ENCODE data around the gene MAP6. TPM values are rescaled to one million over a fixed set of nuclear protein-coding genes. Genes with fewer than 3 reads are reported as not detected.
"Not testable (repeated sequence)": the region's sequence is repeated elsewhere in the genome, so short reads cannot be mapped to it uniquely, and the experiment has no call there.

Gene MAP6
- total RNA-seq, 1 experiment from 2014 or later = 3.0 TPM

GRCh38 chr11:75591371-75591770 lies 77.5 kb downstream of the MAP6 start:
- H3K36me3 ChIP-seq (ENCODE audit: insufficient read depth, low read length) = no peaks in the 10 kb centered on the region
- H3K9ac ChIP-seq (ENCODE audit: low read length) = no peak overlapping the region
- no peak overlapping the region for H3K4me2 ChIP-seq (ENCODE audit: low read depth, low read length, poor library complexity, severe bottlenecking)
- H3K27me3 ChIP-seq (ENCODE audit: low read length) = no peaks in the 10 kb centered on the region
- DNase-seq = no peak
- no peak overlapping the region for H3K4me3 ChIP-seq (ENCODE audit: low read length)
- no peaks in the 10 kb centered on the region for H3K9me3 ChIP-seq (ENCODE audit: low read length)
- peaks cover 23% of the 10 kb centered on the region for H3K4me1 ChIP-seq (ENCODE audit: low read length)
- no peaks in the 10 kb centered on the region for H3K79me2 ChIP-seq (ENCODE audit: low read length)
- no peak overlapping the region for H2AFZ ChIP-seq (ENCODE audit: low read length)
- no peaks in the 10 kb centered on the region for H3K9me2 ChIP-seq (replicated peaks; ENCODE audit: insufficient read depth, low read length)
- no peaks in the 10 kb centered on the region for H4K20me1 ChIP-seq (ENCODE audit: insufficient read depth, low read depth, low read length)
- no peak overlapping the region for H3K27ac ChIP-seq (ENCODE audit: low read length)

DNA sequence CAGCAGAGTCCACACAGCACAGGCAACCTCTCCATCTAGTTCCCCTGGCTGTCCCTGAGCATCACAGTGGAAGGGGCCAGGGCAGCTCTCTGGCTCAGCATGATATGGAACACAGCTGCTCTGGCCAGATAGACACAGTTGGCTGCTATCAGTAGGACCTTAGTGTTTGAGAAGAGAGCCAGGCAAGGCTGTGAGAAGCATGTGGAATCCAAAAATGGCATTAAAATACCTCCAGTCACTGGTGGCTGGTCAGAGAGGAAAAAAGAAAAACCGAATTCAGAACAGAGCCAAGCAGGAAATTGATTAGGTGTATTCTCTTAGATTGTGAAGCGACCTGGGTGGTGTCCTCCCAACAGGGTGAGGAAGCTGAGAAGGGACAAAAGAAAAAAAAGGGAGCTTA lies 78.9 kb downstream of the MAP6 start:
- Histone ChIP-seq H2AFZ (ENCODE audit: low read length) (no peak overlapping the region), H4K20me1 (ENCODE audit: insufficient read depth, low read depth, low read length) (no peaks in the 10 kb centered on the region), H3K79me2 (ENCODE audit: low read length) (no peaks in the 10 kb centered on the region), H3K9ac (ENCODE audit: low read length) (no peak overlapping the region), H3K4me2 (ENCODE audit: low read depth, low read length, poor library complexity, severe bottlenecking) (no peak overlapping the region), H3K4me3 (ENCODE audit: low read length) (no peak overlapping the region), H3K4me1 (ENCODE audit: low read length) (peaks cover 9% of the 10 kb centered on the region), H3K9me3 (ENCODE audit: low read length) (no peaks in the 10 kb centered on the region), H3K27me3 (ENCODE audit: low read length) (no peaks in the 10 kb centered on the region), H3K9me2 (replicated peaks; ENCODE audit: insufficient read depth, low read length) (no peaks in the 10 kb centered on the region), H3K27ac (ENCODE audit: low read length) (no peak overlapping the region), H3K36me3 (ENCODE audit: insufficient read depth, low read length) (no peaks in the 10 kb centered on the region)
- DNase-seq = no peak

- no peak overlapping the region for H3K4me3 ChIP-seq (ENCODE audit: low read length)
- peaks cover under 1% of the 10 kb centered on the region for H3K4me1 ChIP-seq (ENCODE audit: low read length)
- H3K79me2 ChIP-seq (ENCODE audit: low read length) = no peaks in the 10 kb centered on the region
- H3K9me2 ChIP-seq (replicated peaks; ENCODE audit: insufficient read depth, low read length) = no peaks in the 10 kb centered on the region
- no peak for DNase-seq
- no peak overlapping the region for H3K9ac ChIP-seq (ENCODE audit: low read length)
- H3K9me3 ChIP-seq (ENCODE audit: low read length) = no peaks in the 10 kb centered on the region
- H3K4me2 ChIP-seq (ENCODE audit: low read depth, low read length, poor library complexity, severe bottlenecking) = no peak overlapping the region
- no peaks in the 10 kb centered on the region for H3K36me3 ChIP-seq (ENCODE audit: insufficient read depth, low read length)
- no peaks in the 10 kb centered on the region for H3K27me3 ChIP-seq (ENCODE audit: low read length)
- H3K27ac ChIP-seq (ENCODE audit: low read length) = no peak overlapping the region
- no peaks in the 10 kb centered on the region for H4K20me1 ChIP-seq (ENCODE audit: insufficient read depth, low read depth, low read length)
- no peak overlapping the region for H2AFZ ChIP-seq (ENCODE audit: low read length)
Observed at GRCh38 chr11:75589051-75589450, 79.8 kb downstream of the MAP6 start.

DNA sequence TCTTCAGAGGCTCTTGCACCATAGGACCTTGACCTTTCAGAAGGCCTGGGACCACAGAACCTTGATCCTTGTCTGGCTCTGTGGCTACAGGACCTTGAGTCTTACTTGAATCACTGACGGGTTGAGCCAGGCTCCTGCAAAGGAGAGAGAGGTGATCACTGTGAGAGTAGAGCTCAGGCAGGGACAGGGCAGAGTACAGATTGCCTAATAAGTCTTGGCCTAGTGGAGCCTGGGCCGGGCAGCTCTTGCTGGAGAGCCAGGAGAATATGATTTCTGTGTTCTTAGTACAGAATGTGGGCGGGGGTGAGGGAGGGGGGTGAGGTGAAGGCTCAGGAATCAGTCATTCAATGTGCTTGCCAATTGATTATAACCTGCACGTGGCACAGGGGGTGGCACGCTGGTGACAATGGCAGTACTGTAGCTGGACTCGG lies 80.8 kb downstream of the MAP6 start:
- no peak for DNase-seq
- no peak overlapping the region for H3K4me2 ChIP-seq (ENCODE audit: low read depth, low read length, poor library complexity, severe bottlenecking)
- H3K9ac ChIP-seq (ENCODE audit: low read length) = no peak overlapping the region
- H3K27ac ChIP-seq (ENCODE audit: low read length) = no peak overlapping the region
- no peaks in the 10 kb centered on the region for H4K20me1 ChIP-seq (ENCODE audit: insufficient read depth, low read depth, low read length)
- H3K4me1 ChIP-seq (ENCODE audit: low read length) = peaks cover 7% of the 10 kb centered on the region
- H3K9me3 ChIP-seq (ENCODE audit: low read length) = no peaks in the 10 kb centered on the region
- H3K4me3 ChIP-seq (ENCODE audit: low read length) = no peak overlapping the region
- no peaks in the 10 kb centered on the region for H3K79me2 ChIP-seq (ENCODE audit: low read length)
- H3K27me3 ChIP-seq (ENCODE audit: low read length) = no peaks in the 10 kb centered on the region
- no peak overlapping the region for H2AFZ ChIP-seq (ENCODE audit: low read length)
- H3K9me2 ChIP-seq (replicated peaks; ENCODE audit: insufficient read depth, low read length) = no peaks in the 10 kb centered on the region
- no peaks in the 10 kb centered on the region for H3K36me3 ChIP-seq (ENCODE audit: insufficient read depth, low read length)

DNA sequence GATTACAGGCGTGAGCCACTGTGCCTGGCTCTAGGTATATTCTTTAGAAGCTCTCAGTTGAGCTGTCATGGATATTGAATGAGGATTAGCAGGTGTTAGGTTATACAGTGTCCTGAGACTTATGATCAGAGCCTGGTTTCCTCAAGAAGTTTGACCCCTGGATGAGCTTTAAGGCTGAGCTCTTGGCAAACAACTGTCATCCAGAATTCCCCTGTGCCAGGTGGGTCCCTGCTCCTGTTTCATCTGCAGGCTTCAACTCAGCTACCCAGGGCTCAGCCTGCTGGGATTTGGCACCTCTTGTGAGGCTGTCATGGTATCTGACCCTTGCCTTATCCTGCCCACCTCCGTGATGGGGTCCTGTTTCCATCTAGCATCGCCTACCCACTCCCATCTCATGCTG lies 82.4 kb downstream of the MAP6 start:
- H3K79me2 ChIP-seq (ENCODE audit: low read length) = no peaks in the 10 kb centered on the region
- H3K4me1 ChIP-seq (ENCODE audit: low read length) = peaks cover 13% of the 10 kb centered on the region

GRCh38 chr11:75585293-75585670 lies 83.6 kb downstream of the MAP6 start:
- H3K4me1 ChIP-seq (ENCODE audit: low read length) = peaks cover 13% of the 10 kb centered on the region
- no peaks in the 10 kb centered on the region for H3K9me2 ChIP-seq (replicated peaks; ENCODE audit: insufficient read depth, low read length)

More for the DNA sequence above, 82.4 kb downstream of the MAP6 start:
- H4K20me1 ChIP-seq (ENCODE audit: insufficient read depth, low read depth, low read length) = no peaks in the 10 kb centered on the region
- no peaks in the 10 kb centered on the region for H3K9me2 ChIP-seq (replicated peaks; ENCODE audit: insufficient read depth, low read length)
- no peak overlapping the region for H3K9ac ChIP-seq (ENCODE audit: low read length)
- no peak for DNase-seq
- no peak overlapping the region for H3K4me2 ChIP-seq (ENCODE audit: low read depth, low read length, poor library complexity, severe bottlenecking)
- H3K27me3 ChIP-seq (ENCODE audit: low read length) = no peaks in the 10 kb centered on the region
- H3K4me3 ChIP-seq (ENCODE audit: low read length) = no peak overlapping the region
- H3K9me3 ChIP-seq (ENCODE audit: low read length) = no peaks in the 10 kb centered on the region
- H3K27ac ChIP-seq (ENCODE audit: low read length) = no peak overlapping the region
- no peaks in the 10 kb centered on the region for H3K36me3 ChIP-seq (ENCODE audit: insufficient read depth, low read length)
- no peak overlapping the region for H2AFZ ChIP-seq (ENCODE audit: low read length)

DNA sequence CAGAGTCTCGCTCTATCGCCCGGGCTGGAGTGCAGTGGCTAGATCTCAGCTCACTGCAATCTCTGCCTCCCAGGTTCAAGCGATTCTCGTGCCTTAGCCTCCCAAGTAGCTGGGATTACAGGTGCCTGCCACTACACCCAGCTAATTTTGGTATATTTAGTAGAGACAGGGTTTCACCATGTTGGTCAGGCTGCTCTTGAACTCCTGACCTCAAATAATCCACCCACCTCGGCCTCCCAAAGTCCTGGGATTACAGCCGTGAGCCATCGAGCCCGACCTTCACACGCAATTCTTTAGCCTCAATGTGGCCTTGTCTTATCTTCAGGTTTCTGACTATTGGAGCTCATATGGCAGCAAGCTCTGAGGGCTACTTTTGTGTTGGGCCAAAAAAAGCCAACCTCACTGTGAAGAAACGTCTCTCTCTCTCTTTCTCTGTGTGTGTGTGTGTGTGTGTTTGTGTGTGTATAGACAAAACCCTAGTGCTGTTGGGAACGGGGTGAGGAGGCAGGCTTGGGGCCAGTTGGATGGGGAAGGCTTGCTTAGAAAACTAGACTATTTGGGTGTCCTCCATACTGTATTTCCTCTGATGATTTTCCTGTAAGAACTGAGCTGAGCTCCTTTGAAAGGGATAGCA lies 84.1 kb downstream of the MAP6 start:
- not testable (repeated sequence) for DNase-seq; H3K9me2 ChIP-seq (replicated peaks; ENCODE audit: insufficient read depth, low read length); H4K20me1 ChIP-seq (ENCODE audit: insufficient read depth, low read depth, low read length); H3K4me3 ChIP-seq (ENCODE audit: low read length); H3K27me3 ChIP-seq (ENCODE audit: low read length); H3K9ac ChIP-seq (ENCODE audit: low read length); H2AFZ ChIP-seq (ENCODE audit: low read length); H3K9me3 ChIP-seq (ENCODE audit: low read length); H3K79me2 ChIP-seq (ENCODE audit: low read length); H3K4me2 ChIP-seq (ENCODE audit: low read depth, low read length, poor library complexity, severe bottlenecking); H3K36me3 ChIP-seq (ENCODE audit: insufficient read depth, low read length); H3K27ac ChIP-seq (ENCODE audit: low read length)
- peaks cover 13% of the 10 kb centered on the region for H3K4me1 ChIP-seq (ENCODE audit: low read length)

More at GRCh38 chr11:75585293-75585670, 83.6 kb downstream of the MAP6 start:
- Histone ChIP-seq H3K9ac (ENCODE audit: low read length) (no peak overlapping the region), H3K79me2 (ENCODE audit: low read length) (no peaks in the 10 kb centered on the region), H3K9me3 (ENCODE audit: low read length) (no peaks in the 10 kb centered on the region), H4K20me1 (ENCODE audit: insufficient read depth, low read depth, low read length) (no peaks in the 10 kb centered on the region), H3K4me2 (ENCODE audit: low read depth, low read length, poor library complexity, severe bottlenecking) (no peak overlapping the region), H2AFZ (ENCODE audit: low read length) (no peak overlapping the region), H3K4me3 (ENCODE audit: low read length) (no peak overlapping the region), H3K36me3 (ENCODE audit: insufficient read depth, low read length) (no peaks in the 10 kb centered on the region), H3K27ac (ENCODE audit: low read length) (no peak overlapping the region), H3K27me3 (ENCODE audit: low read length) (no peaks in the 10 kb centered on the region)
- DNase-seq = no peak

- Histone ChIP-seq H2AFZ (ENCODE audit: low read length) (peak overlapping the region; percentile 87), H3K79me2 (ENCODE audit: low read length) (no peaks in the 10 kb centered on the region), H3K4me1 (ENCODE audit: low read length) (peaks cover 18% of the 10 kb centered on the region), H3K9me3 (ENCODE audit: low read length) (no peaks in the 10 kb centered on the region), H3K4me2 (ENCODE audit: low read depth, low read length, poor library complexity, severe bottlenecking) (peak overlapping the region; percentile 86), H3K9me2 (replicated peaks; ENCODE audit: insufficient read depth, low read length) (no peaks in the 10 kb centered on the region), H4K20me1 (ENCODE audit: insufficient read depth, low read depth, low read length) (no peaks in the 10 kb centered on the region), H3K9ac (ENCODE audit: low read length) (peak overlapping the region; percentile 79), H3K4me3 (ENCODE audit: low read length) (peak overlapping the region; percentile 67), H3K27me3 (ENCODE audit: low read length) (no peaks in the 10 kb centered on the region), H3K27ac (ENCODE audit: low read length) (no peak overlapping the region), H3K36me3 (ENCODE audit: insufficient read depth, low read length) (no peaks in the 10 kb centered on the region)
- DNase-seq = no peak
Observed at GRCh38 chr11:75583718-75584658, 84.8 kb downstream of the MAP6 start.

All from Karpas-422 (cell line).